CD14-positive monocyte (primary cell): ENCODE data around the gene UGGT1. TPM values are rescaled to one million over a fixed set of nuclear protein-coding genes. Genes with fewer than 3 reads are reported as not detected.

Experiments used
- DNase-seq, 3 donors: peaks; one replicate each; pipeline ENCODE4 v3.0.0-alpha.2; 2011 to 2022
- H2AFZ ChIP-seq: 2 replicates; pipeline ENCODE4 v1.6.0; 2012; ENCODE audit warnings: mild to moderate bottlenecking, low read depth, low read length, inconsistent platforms; ENCODE audit not compliant: insufficient read depth, poor library complexity, severe bottlenecking
- H3K27ac ChIP-seq, 2 donors: 1 replicate in 1 of 2; 2 replicates in 1 of 2; pipeline ENCODE4 v1.5.1; 2012 to 2013; ENCODE audit warnings: low read length in 2 of 2, control low read depth in 1 of 2, inconsistent platforms in 1 of 2, low read depth in 1 of 2, mild to moderate bottlenecking in 1 of 2
- H3K27me3 ChIP-seq, 2 donors: one replicate each; pipeline versions ENCODE4 v1.6.0 to v1.6.1; 2011 to 2013; ENCODE audit warnings: low read length in 2 of 2; ENCODE audit not compliant: control insufficient read depth in 2 of 2, insufficient read depth in 2 of 2
- H3K36me3 ChIP-seq, 2 donors: replicated peaks in 1 of 2; 1 replicate in 1 of 2; 2 replicates in 1 of 2; pipeline versions ENCODE4 v1.5.1 to v1.6.1; 2012 to 2013; ENCODE audit warnings: low read length in 2 of 2, control low read depth in 1 of 2, inconsistent platforms in 1 of 2, mild to moderate bottlenecking in 1 of 2; ENCODE audit not compliant: insufficient read depth in 2 of 2, control insufficient read depth in 1 of 2
- H3K4me1 ChIP-seq, 2 donors: 1 replicate in 1 of 2; 2 replicates in 1 of 2; pipeline versions ENCODE4 v1.5.1 to v1.6.1; 2012 to 2013; ENCODE audit warnings: low read length in 2 of 2, control low read depth in 1 of 2, inconsistent platforms in 1 of 2, mild to moderate bottlenecking in 1 of 2, moderate library complexity in 1 of 2; ENCODE audit not compliant: insufficient read depth in 2 of 2, control insufficient read depth in 1 of 2
- H3K4me2 ChIP-seq: replicated peaks from 2 replicates; pipeline ENCODE3; 2012; ENCODE audit warnings: low read length, moderate library complexity, mild to moderate bottlenecking; ENCODE audit not compliant: poor library complexity, severe bottlenecking; ENCODE audit errors: extremely low read depth
- H3K4me3 ChIP-seq, 3 experiments: fragments of 200-600 bp in 1 of 3; sonication (generic) in 1 of 3; replicated peaks in 1 of 3; 1 replicate in 2 of 3; 2 replicates in 1 of 3; pipeline ENCODE4 v1.5.1; 2011 to 2013; ENCODE audit warnings: low read length in 3 of 3, mild to moderate bottlenecking in 3 of 3, control low read depth in 2 of 3, low read depth in 2 of 3, inconsistent platforms in 1 of 3, moderate library complexity in 1 of 3
- H3K79me2 ChIP-seq: 2 replicates; pipeline ENCODE4 v1.6.0; 2012; ENCODE audit warnings: mild to moderate bottlenecking, control low read depth, inconsistent platforms, low read length, moderate library complexity; ENCODE audit not compliant: insufficient read depth
- H3K9ac ChIP-seq: 2 replicates; pipeline ENCODE4 v1.6.0; 2017; ENCODE audit warnings: low read length, mild to moderate bottlenecking; ENCODE audit not compliant: insufficient read depth, poor library complexity, severe bottlenecking
- H3K9me3 ChIP-seq, 2 donors: replicated peaks in 1 of 2; 1 replicate in 1 of 2; 2 replicates in 1 of 2; pipeline versions ENCODE4 v1.5.1 to v1.6.1; 2012 to 2013; ENCODE audit warnings: low read length in 2 of 2, control low read depth in 1 of 2; ENCODE audit not compliant: control insufficient read depth in 1 of 2, insufficient read depth in 1 of 2
- H4K20me1 ChIP-seq: 2 replicates; pipeline ENCODE4 v1.6.0; 2012; ENCODE audit warnings: mild to moderate bottlenecking, low read length, control low read depth, moderate library complexity; ENCODE audit not compliant: insufficient read depth
- H3K27ac Mint-ChIP-seq, 7 donors: one replicate each; pipeline ENCODE4 v1.8.0; 2020; ENCODE audit warnings: mild to moderate bottlenecking in 7 of 7, mixed read lengths in 7 of 7, moderate library complexity in 6 of 7, inconsistent platforms in 2 of 7
- H3K27me3 Mint-ChIP-seq, 3 donors: one replicate each; pipeline ENCODE4 v1.8.0; 2021 to 2022; ENCODE audit warnings: low read depth in 3 of 3, mild to moderate bottlenecking in 3 of 3, mixed read lengths in 3 of 3, moderate library complexity in 3 of 3, inconsistent platforms in 1 of 3
- H3K36me3 Mint-ChIP-seq, 2 donors: one replicate each; pipeline ENCODE4 v1.8.0; 2020; ENCODE audit warnings: mixed read lengths in 2 of 2, inconsistent platforms in 1 of 2, mild to moderate bottlenecking in 1 of 2
- H3K4me1 Mint-ChIP-seq: one replicate; pipeline ENCODE4 v1.8.0; 2020; ENCODE audit warnings: mild to moderate bottlenecking, mixed read lengths
- H3K4me3 Mint-ChIP-seq, 2 donors: one replicate each; pipeline ENCODE4 v1.8.0; 2020; ENCODE audit warnings: mild to moderate bottlenecking in 2 of 2, mixed read lengths in 2 of 2, moderate library complexity in 1 of 2
- H3K9me3 Mint-ChIP-seq, 7 donors: one replicate each; pipeline ENCODE4 v1.8.0; 2020 to 2022; ENCODE audit warnings: mixed read lengths in 7 of 7, mild to moderate bottlenecking in 6 of 7, moderate library complexity in 6 of 7, inconsistent platforms in 2 of 7
- WGBS: methylation state at CpG from one replicate; pipeline ENCODE4 v1.1.5; 2013; ENCODE audit warnings: missing lambda C conversion rate; ENCODE audit not compliant: insufficient coverage; 5-methylcytosine and 5-hydroxymethylcytosine counted together
- intact Hi-C, 2 donors: fragments of 100-400 bp; cut with micrococcal nuclease; formaldehyde crosslinking; loops; one replicate each; pipeline versions ENCODE4 v1.15.0 to v1.15.1; 2023
- polyA plus RNA-seq, 3 donors: library from polyadenylated mRNA; depleted of rRNA in 1 of 3; unstranded in 2 of 3; stranded (reverse) in 1 of 3; fragments of 300-500 nt in 2 of 3; fragments of >200 nt in 1 of 3; fragmentation: Illumina TruSeq in 2 of 3; gene quantifications; 1 replicate in 2 of 3; 2 replicates in 1 of 3; pipeline ENCODE4 v1.2.3, GENCODE V29; 2012 to 2021
- TF ChIP-seq, protein P1 (sequence below): fragments of 200-600 bp; IDR thresholded peaks from one replicate; pipeline ENCODE4 v1.8.0; 2022; ENCODE audit warnings: antibody characterized with exemption, mild to moderate bottlenecking

UGGT1 gene
- polyA plus RNA-seq, 3 donors: 8.7 to 15.8 (median 13.8) TPM

DNA sequence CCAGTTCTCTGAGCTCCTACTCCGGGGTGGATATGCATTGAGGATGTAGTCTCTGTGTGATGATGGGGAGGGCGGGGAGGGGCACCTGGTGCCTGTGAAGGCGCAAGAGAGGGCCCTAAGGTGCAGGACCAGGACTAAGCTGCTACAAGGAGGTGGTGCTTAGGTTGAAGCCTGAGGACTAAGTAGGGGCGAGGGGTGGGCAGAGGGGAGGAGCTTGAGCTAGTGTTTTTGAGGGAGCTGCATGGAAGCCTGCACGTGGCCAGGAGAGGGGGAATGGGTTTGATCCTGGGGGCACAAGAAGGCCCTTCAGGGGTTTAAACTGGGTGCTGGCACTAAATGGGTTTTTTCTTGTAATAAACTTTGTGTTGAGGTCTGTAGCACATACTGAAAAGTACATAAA lies 105.0 kb downstream of the UGGT1 start:
- no peak overlapping the region for H2AFZ ChIP-seq
- 54% methylated on average over 5 of the region's 5 CpGs for whole genome bisulfite sequencing
- peak overlapping the region; percentile 25 to 55 for H3K27ac ChIP-seq
- DNase-seq: no peak
- peaks cover 0 to 5% (median 0%) of the 10 kb centered on the region in 3 donors for H3K27me3 Mint-ChIP-seq
- intact Hi-C loops: no loop called here
- H3K4me2 ChIP-seq: no peak overlapping the region
- no peak overlapping the region for H3K4me3 ChIP-seq
- peaks cover 19 to 21% of the 10 kb centered on the region in 2 donors for H3K4me1 ChIP-seq
- H3K36me3 Mint-ChIP-seq: peaks cover 25 to 30% of the 10 kb centered on the region in 2 donors
- H3K9me3 Mint-ChIP-seq: no peaks in the 10 kb centered on the region
- H3K79me2 ChIP-seq: no peaks in the 10 kb centered on the region
- TF ChIP-seq, protein P1, sequence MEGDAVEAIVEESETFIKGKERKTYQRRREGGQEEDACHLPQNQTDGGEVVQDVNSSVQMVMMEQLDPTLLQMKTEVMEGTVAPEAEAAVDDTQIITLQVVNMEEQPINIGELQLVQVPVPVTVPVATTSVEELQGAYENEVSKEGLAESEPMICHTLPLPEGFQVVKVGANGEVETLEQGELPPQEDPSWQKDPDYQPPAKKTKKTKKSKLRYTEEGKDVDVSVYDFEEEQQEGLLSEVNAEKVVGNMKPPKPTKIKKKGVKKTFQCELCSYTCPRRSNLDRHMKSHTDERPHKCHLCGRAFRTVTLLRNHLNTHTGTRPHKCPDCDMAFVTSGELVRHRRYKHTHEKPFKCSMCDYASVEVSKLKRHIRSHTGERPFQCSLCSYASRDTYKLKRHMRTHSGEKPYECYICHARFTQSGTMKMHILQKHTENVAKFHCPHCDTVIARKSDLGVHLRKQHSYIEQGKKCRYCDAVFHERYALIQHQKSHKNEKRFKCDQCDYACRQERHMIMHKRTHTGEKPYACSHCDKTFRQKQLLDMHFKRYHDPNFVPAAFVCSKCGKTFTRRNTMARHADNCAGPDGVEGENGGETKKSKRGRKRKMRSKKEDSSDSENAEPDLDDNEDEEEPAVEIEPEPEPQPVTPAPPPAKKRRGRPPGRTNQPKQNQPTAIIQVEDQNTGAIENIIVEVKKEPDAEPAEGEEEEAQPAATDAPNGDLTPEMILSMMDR: no peak
- H3K9me3 ChIP-seq: no peaks in the 10 kb centered on the region
- H4K20me1 ChIP-seq: no peaks in the 10 kb centered on the region
- H3K9ac ChIP-seq: no peak overlapping the region
- peaks cover 21% of the 10 kb centered on the region for H3K4me1 Mint-ChIP-seq
- H3K36me3 ChIP-seq: peaks cover 9 to 27% of the 10 kb centered on the region in 2 donors
- H3K27me3 ChIP-seq: no peaks in the 10 kb centered on the region
- H3K4me3 Mint-ChIP-seq: no peak overlapping the region
- peak overlapping the region in 4 of 7 donors; percentile 40 to 79 (median 62) for H3K27ac Mint-ChIP-seq

GRCh38 chr2:128196471-128196931 lies 105.5 kb downstream of the UGGT1 start:
- H3K27ac ChIP-seq: peak overlapping the region in 1 of 2 donors; percentile 55
- Mint-ChIP-seq H3K27me3 (peaks cover 0 to 5% (median 0%) of the 10 kb centered on the region in 3 donors), H3K36me3 (peaks cover 21 to 26% of the 10 kb centered on the region in 2 donors), H3K27ac (peak overlapping the region in 5 of 7 donors; percentile 37 to 72 (median 57)), H3K9me3 (no peaks in the 10 kb centered on the region), H3K4me1 (peaks cover 21% of the 10 kb centered on the region), H3K4me3 (no peak overlapping the region)
- H3K79me2 ChIP-seq: no peaks in the 10 kb centered on the region
- no peak overlapping the region for H3K4me3 ChIP-seq
- H4K20me1 ChIP-seq: no peaks in the 10 kb centered on the region
- no peak overlapping the region for H2AFZ ChIP-seq
- 25% methylated on average over 4 of the region's 6 CpGs for WGBS
- no peak overlapping the region for H3K9ac ChIP-seq
- H3K27me3 ChIP-seq: no peaks in the 10 kb centered on the region
- no peaks in the 10 kb centered on the region for H3K9me3 ChIP-seq
- DNase-seq: peak in 2 of 3 donors; percentile 6 to 23
- no peak overlapping the region for H3K4me2 ChIP-seq
- H3K36me3 ChIP-seq: peaks cover 6 to 22% of the 10 kb centered on the region in 2 donors
- TF ChIP-seq, protein P1: no peak
- peaks cover 19 to 21% of the 10 kb centered on the region in 2 donors for H3K4me1 ChIP-seq
- intact Hi-C loops: no loop called here
